SKM-1 treated with dmso at 0.1 percent for 144 hours (cell line): Measurements from ENCODE around the gene ZNF536.
"Not testable (repeated sequence)": the region's sequence is repeated elsewhere in the genome, so short reads cannot be mapped to it uniquely, and the experiment has no call there.

Source experiments
- DNase-seq: peaks from one replicate; lab custom pipeline; 2025; ENCODE audit not compliant: unreplicated experiment; lab: John Stamatoyannopoulos, UW

Gene ZNF536

GRCh38 chr19:30479231-30479630 lies 107.0 kb downstream of the ZNF536 start:
- DNase-seq: no peak

- DNase-seq: no peak
Measured at GRCh38 chr19:30480097-30480496, 107.9 kb downstream of the ZNF536 start.

- DNase-seq: no peak
Measured at GRCh38 chr19:30481063-30481462, 108.9 kb downstream of the ZNF536 start.

GRCh38 chr19:30481823-30482222 lies 109.6 kb downstream of the ZNF536 start:
- no peak for DNase-seq

GRCh38 chr19:30482956-30483355 lies 110.8 kb downstream of the ZNF536 start:
- no peak for DNase-seq

- not testable (repeated sequence) for DNase-seq
Measured at GRCh38 chr19:30486250-30486649, 114.1 kb downstream of the ZNF536 start.

GRCh38 chr19:30487178-30487577 lies 115.0 kb downstream of the ZNF536 start:
- DNase-seq: no peak

GRCh38 chr19:30488191-30488590 lies 116.0 kb downstream of the ZNF536 start:
- DNase-seq: no peak

GRCh38 chr19:30490760-30491159 lies 118.6 kb downstream of the ZNF536 start:
- no peak for DNase-seq

- no peak for DNase-seq
Measured at GRCh38 chr19:30492586-30493270, 120.5 kb downstream of the ZNF536 start.

- DNase-seq: no peak
Measured at GRCh38 chr19:30497034-30497433, 124.8 kb downstream of the ZNF536 start.

GRCh38 chr19:30498085-30498484 lies 125.9 kb downstream of the ZNF536 start:
- DNase-seq: not testable (repeated sequence)

- DNase-seq: no peak
Measured at GRCh38 chr19:30498707-30499106, 126.5 kb downstream of the ZNF536 start.

GRCh38 chr19:30504272-30504671 lies 132.1 kb downstream of the ZNF536 start:
- no peak for DNase-seq

GRCh38 chr19:30512176-30513081 lies 140.2 kb downstream of the ZNF536 start:
- DNase-seq: no peak

- DNase-seq: no peak
Measured at GRCh38 chr19:30513082-30513411, 140.9 kb downstream of the ZNF536 start.

- no peak for DNase-seq
Measured at GRCh38 chr19:30516111-30516510, 143.9 kb downstream of the ZNF536 start.

- no peak for DNase-seq
Measured at GRCh38 chr19:30516531-30516930, 144.3 kb downstream of the ZNF536 start.

GRCh38 chr19:30518965-30519606 lies 146.9 kb downstream of the ZNF536 start:
- no peak for DNase-seq

- DNase-seq: no peak
Measured at GRCh38 chr19:30519607-30520205, 147.5 kb downstream of the ZNF536 start.

GRCh38 chr19:30520735-30521479 lies 148.7 kb downstream of the ZNF536 start:
- no peak for DNase-seq
